ENCODE measurements around the gene RGS7. TPM values are rescaled to one million over a fixed set of nuclear protein-coding genes. Genes with fewer than 3 reads are reported as not detected.

The RGS7 gene
- total and polyA plus RNA-seq, 10 of the 15 experiments (the other 5 are each of a cell fraction or from before 2014, with no cell fraction given), result not detected

DNA sequence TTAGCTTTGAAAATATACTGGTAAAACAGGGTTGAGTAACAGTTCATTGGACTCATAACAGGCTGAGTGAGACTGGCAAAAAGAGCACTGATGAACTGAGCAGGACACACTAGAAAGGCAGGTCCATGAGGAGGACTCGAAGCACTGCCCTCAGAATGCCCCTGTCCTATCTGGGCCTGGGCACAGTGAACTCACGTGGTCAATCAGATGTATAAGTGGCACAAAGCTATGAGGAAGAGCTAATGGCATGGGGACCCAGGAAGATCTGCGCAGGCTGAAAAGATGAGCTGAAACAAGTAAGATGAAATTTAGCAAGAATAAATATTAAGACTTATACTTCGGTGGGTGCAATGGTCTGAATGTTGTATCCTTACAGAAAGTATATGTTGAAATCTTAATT is 9.2 kb upstream of the RGS7 start:
- Histone ChIP-seq H4K20me1 (ENCODE audit: control insufficient read depth, insufficient read depth) (no peaks in the 10 kb centered on the region), H3K27ac (ENCODE audit: control insufficient read depth, insufficient read depth) (no peak overlapping the region), H3K4me3 (no peak overlapping the region), H3K9ac (ENCODE audit: control insufficient read depth, insufficient read depth, low read length) (no peak overlapping the region), H3K4me2 (ENCODE audit: control insufficient read depth, insufficient read depth) (no peak overlapping the region), H3K9me3 (replicated peaks; ENCODE audit: control insufficient read depth, insufficient read depth, low read length) (no peaks in the 10 kb centered on the region), H3K27me3 (replicated peaks in 1 of 2; ENCODE audit: control insufficient read depth in 2 of 2, insufficient read depth in 2 of 2, low read length in 1 of 2) (no peaks in the 10 kb centered on the region; a peak in 1 of 4 replicates), H3K36me3 (ENCODE audit: control insufficient read depth in 2 of 2, insufficient read depth in 2 of 2, low read length in 1 of 2) (no peaks in the 10 kb centered on the region), H3K79me2 (ENCODE audit: control insufficient read depth, insufficient read depth, low read length) (no peaks in the 10 kb centered on the region), H3K4me1 (ENCODE audit: control insufficient read depth, insufficient read depth, low read length) (no peaks in the 10 kb centered on the region), H2AFZ (ENCODE audit: control insufficient read depth, low read depth, low read length) (no peak overlapping the region)
- WGBS (ENCODE audit: insufficient coverage, insufficient replicate concordance, low lambda C conversion rate, missing lambda C conversion rate), result 14% methylated on average over 4 of the region's 4 CpGs
- CTCF ChIA-PET, result no interaction called here
- no peak for FAIRE-seq
- RAD21 ChIA-PET (ENCODE audit: unreplicated experiment), result no interaction called here
- ATAC-seq, result no peak
- in situ Hi-C loops (cut with MboI) (no loop called here), intact Hi-C loops (cut with micrococcal nuclease; ENCODE audit: unreplicated experiment) (no loop called here)
- BruUV-seq (replicated peaks), result no TSS peak
- SMC1A ChIA-PET (ENCODE audit: uncharacterized antibody, unreplicated experiment), result no interaction called here
- POLR2A ChIA-PET, result no interaction called here
- no peak for DNase-seq (ENCODE audit: low read depth, low spot score)
- TF ChIP-seq PAX8 (IDR thresholded peaks at IDR 0.05) (no peak), BACH1 (IDR thresholded peaks at IDR 0.05; ENCODE audit: borderline replicate concordance) (no peak), MXI1 (IDR thresholded peaks at IDR 0.05; ENCODE audit: low read depth, low read length) (no peak), POLR2AphosphoS5 (IDR thresholded peaks at IDR 0.05; ENCODE audit: low read length) (no peak), CEBPB (IDR thresholded peaks at IDR 0.05; ENCODE audit: borderline replicate concordance in 1 of 2, low read depth in 2 of 2, low read length in 2 of 2) (no peak), NRF1 (conservative IDR thresholded peaks at IDR 0.05; ENCODE audit: low read depth, low read length) (no peak), SIN3A (IDR thresholded peaks at IDR 0.05; ENCODE audit: low read depth, low read length) (no peak), DPF2 (IDR thresholded peaks at IDR 0.05) (no peak), RAD21 (IDR thresholded peaks at IDR 0.05; ENCODE audit: insufficient read depth, low read depth, low read length) (no peak), PML (IDR thresholded peaks at IDR 0.05; ENCODE audit: low read length) (no peak), HDAC6 (IDR thresholded peaks at IDR 0.05; ENCODE audit: unreplicated experiment) (no peak)
- TF ChIP-seq, protein P1, sequence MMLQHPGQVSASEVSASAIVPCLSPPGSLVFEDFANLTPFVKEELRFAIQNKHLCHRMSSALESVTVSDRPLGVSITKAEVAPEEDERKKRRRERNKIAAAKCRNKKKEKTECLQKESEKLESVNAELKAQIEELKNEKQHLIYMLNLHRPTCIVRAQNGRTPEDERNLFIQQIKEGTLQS (IDR thresholded peaks at IDR 0.05; ENCODE audit: borderline replicate concordance, extremely low read depth, low read depth, low read length), result no peak

Data from GM12878 (cell line).